Bone marrow (tissue), 2 donors: ENCODE measurements around the gene CDH13.

Experiments used
- DNase-seq, 2 donors: peaks; one replicate each; lab custom pipeline; 2025; lab: John Stamatoyannopoulos, UW

CDH13 gene

GRCh38 chr16:83439412-83439811 is 812.6 kb downstream of the CDH13 start:
- DNase-seq, result no peak

GRCh38 chr16:83441517-83441916 is 814.7 kb downstream of the CDH13 start:
- DNase-seq, result no peak

DNA sequence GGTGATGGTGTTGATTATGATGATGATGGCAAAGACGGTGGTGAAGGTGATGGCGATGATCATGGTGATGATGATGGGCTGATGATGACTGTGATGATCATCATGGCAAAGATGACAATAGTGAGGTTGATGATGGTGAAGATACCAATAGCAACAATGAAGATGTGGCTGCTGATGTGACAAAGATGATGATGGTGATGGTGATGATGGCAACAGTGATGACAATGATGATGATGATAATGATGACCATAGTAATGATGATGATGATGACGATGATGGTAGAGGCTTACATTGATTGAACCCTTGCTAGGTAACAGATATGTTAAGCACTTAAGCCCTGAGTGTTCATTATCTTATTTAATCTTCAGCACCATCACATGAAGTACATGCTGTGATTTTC is 817.2 kb downstream of the CDH13 start:
- no peak for DNase-seq

GRCh38 chr16:83447560-83447959 is 820.8 kb downstream of the CDH13 start:
- no peak for DNase-seq

DNA sequence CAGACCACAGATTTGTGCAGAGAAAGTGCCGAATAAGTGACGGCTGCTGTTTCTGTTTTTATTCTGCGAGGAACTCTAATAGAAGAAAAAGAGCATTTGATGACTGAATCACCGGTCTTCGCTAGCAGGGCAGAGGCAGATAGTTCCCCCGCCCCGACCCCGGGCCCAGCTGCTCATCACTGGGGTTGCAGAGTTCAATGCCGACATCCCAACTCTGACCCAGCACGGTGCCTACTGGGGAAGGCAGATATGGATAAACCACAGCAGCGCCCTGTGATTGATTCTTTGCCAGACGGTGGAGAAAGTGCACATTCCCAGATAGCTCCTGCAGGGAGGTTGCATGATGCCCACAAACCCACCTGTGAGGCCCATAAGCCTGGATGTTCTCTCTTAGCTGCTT is 823.1 kb downstream of the CDH13 start:
- DNase-seq, result no peak

DNA sequence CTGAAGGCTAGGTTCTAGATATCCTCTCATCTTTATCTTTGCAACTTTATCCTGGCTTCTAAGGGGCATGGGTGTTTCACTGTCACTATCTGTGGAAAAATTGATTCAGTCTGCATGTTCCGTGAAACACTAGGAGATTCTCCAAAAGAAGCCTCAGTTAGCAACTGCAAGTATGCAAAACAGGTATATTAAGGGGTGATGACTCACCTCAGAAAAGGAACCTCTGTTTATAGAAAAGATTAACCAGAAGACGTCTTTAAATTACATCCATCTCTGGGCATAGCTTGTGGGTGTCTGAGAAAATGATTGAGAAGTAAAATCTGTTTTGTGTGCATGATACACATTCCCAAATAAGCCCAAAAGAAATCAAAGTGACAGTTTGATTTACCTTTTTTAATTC is 827.2 kb downstream of the CDH13 start:
- no peak for DNase-seq

DNA sequence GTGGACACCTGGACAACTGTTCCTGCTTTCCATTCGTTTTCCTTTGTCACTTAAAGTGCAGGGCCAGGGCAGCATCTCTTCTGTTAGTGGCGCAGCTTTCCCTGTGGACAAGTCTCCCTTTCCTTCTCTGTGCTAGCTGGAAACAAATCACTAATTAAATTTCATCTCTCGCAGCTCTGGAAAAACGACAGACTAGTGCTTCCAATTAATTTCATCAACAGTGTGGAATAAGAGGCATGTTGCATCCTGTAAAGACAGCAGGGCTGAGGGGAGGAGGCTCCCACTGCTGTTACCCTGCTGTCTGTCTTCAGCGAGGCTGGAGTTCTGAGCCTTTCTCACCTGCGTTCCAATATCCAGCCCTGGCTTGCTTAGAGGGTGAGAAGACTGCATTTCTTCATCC is 828.9 kb downstream of the CDH13 start:
- no peak for DNase-seq

- DNase-seq, result no peak
Observed at GRCh38 chr16:83456934-83457333, 830.2 kb downstream of the CDH13 start.

DNA sequence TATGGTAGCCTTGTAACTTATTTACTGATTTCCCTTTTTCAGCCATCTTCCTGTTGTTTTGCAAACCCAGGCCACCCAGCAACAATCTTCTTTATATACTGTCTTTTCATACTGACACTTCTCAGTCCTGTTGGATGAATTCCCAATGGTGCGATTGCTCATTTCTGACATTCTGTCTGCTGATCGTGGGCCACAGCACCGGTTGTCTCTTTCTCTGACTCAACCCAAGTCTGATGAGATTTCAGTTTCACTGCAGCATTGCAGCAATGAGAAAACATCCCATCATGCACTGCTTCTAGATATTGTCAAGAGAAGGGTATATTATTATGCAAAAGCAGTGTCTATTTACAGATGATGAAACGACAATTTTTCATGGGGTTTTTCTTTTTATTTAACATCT is 831.8 kb downstream of the CDH13 start:
- DNase-seq, result no peak

DNA sequence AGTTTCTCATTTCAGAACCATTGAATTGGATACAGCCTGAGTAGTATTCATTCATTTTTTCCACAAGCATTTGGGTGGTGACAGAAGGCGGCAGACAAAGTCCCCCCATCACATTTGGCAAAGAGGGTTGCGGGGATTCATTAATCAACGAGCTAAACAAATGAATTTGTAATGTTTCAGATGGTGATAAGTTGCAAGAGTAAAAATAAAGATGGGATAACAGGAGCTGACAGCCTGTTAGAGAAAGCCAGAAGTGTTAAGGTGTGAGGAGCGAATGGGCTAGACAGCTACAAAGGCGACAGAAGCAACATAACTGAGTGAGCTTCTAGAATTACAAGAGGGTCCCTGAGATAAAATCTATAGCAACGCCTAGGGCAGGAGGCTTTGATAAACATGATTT is 838.2 kb downstream of the CDH13 start:
- no peak for DNase-seq

DNA sequence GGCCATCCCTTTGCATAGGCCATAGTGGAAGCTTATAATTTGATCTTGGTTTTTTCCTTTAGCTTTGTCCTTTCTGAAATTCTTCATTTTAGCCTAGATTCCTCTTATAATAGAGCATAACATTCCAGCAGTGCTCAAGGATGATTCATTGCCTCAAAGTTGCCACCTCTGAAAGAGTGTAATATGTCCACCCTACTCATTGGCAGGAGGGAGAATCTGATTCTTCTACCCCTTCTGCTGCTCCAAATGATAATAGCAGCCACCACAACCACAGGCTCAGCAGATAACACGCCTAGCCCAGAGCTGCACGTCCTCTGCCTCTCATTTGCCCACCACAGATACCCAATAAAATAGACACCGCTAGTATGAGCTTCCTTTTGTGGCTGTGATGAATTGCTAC is 843.6 kb downstream of the CDH13 start:
- no peak for DNase-seq

GRCh38 chr16:83472776-83473501 is 846.2 kb downstream of the CDH13 start:
- DNase-seq, result no peak

GRCh38 chr16:83473926-83474650 is 847.3 kb downstream of the CDH13 start:
- no peak for DNase-seq

GRCh38 chr16:83475108-83475507 is 848.3 kb downstream of the CDH13 start:
- no peak for DNase-seq

DNA sequence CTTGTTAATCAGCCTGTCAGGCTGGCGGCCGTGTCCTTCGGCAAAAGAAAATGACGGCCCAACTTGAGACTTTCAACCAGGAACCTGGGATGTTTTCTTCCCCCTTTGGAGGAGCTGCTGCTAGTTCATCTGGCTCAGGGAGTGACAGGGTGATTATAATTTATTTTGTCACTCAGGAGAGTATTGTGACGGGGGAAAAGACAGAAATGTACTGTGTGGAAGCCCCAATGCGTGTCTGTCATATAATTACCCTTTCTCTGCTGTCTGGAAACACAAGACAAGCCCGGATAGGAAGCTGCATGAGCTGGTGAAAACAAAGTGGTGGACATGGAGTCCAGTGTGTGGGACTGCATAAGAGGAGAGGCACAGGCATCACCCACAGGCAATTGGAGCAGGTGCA is 854.8 kb downstream of the CDH13 start:
- DNase-seq, result no peak

- DNase-seq, result no peak
Observed at GRCh38 chr16:83482545-83483162, 855.9 kb downstream of the CDH13 start.

- no peak for DNase-seq
Observed at GRCh38 chr16:83490073-83490472, 863.3 kb downstream of the CDH13 start.

- no peak for DNase-seq
Observed at GRCh38 chr16:83494459-83494858, 867.7 kb downstream of the CDH13 start.

GRCh38 chr16:83501481-83501880 is 874.7 kb downstream of the CDH13 start:
- DNase-seq, result no peak

- DNase-seq, result no peak
Observed at GRCh38 chr16:83508295-83508694, 881.5 kb downstream of the CDH13 start.

DNA sequence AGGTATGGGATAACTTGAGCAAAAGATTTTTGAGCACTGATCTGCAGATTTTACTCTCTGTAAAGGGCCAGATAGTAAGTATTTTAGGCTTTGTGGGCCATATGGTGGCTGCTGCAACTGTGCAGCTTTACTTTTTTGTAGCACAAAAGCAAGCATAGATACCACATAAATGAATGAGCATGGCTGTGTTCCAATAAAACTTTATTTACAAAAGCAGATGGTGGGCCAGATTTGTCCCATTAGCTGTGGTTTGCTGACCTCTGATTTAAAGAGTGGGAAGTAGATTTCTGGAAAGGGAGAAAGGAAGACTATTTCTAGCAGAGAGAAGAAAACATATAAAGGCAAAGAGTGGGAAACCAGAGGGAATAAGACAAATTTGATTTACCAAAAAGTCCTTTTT is 882.5 kb downstream of the CDH13 start:
- no peak for DNase-seq

GRCh38 chr16:83510906-83511305 is 884.1 kb downstream of the CDH13 start:
- no peak for DNase-seq

- no peak for DNase-seq
Observed at GRCh38 chr16:83513008-83513755, 886.4 kb downstream of the CDH13 start.
